T47D (cell line): ENCODE measurements around the gene RPIA.
A peak's percentile ranks its signal among the peaks of the same experiment; 100 is the strongest.

Experiments used
- DNase-seq, 2 experiments: peaks; one replicate each; pipeline versions ENCODE4 v3.0.0 to v3.0.0-alpha.2; 2011 to 2012; ENCODE audit warnings: low read depth in 1 of 2, low spot score in 1 of 2
- JUND ChIP-seq: IDR thresholded peaks from 2 replicates; pipeline ENCODE4 v1.6.1; 2012; ENCODE audit warnings: low read depth
- in situ Hi-C: cut with HindIII; loops from 2 replicates; pipeline ENCODE4 v1.10.0; 2016; ENCODE audit warnings: low sequenced_read_pairs, low pct_unique_long_range_greater_than_20kb

The RPIA gene

DNA sequence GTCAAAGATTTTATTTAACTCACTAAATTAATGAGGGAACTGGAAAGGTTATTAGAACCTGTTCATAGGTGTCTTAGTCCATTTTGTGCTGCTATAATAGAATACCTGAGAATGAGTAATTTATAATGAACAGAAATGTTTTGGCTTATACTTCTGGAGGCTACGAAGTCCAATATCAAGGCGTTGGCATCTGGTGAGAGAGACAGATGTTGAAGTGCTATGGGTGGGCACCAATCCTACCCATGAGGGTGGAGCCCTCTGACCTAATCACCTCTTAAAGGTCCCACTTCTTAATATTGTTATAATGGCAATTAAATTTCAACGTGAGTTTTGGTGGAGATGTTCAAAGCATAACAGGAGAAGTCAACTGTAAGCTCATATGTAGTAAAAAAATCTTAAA, 5.1 kb downstream of the RPIA start:
- TF ChIP-seq JUND: no peak
- no peak for DNase-seq
- in situ Hi-C loops: no loop called here

- in situ Hi-C loops: no loop called here
These were observed 6.0 kb downstream of the RPIA start for GRCh38 chr2:88697370-88698026.

GRCh38 chr2:88698027-88698413, 6.5 kb downstream of the RPIA start:
- in situ Hi-C loops: no loop called here
- DNase-seq: no peak
- no peak for TF ChIP-seq JUND

More at GRCh38 chr2:88697370-88698026, 6.0 kb downstream of the RPIA start:
- no peak for DNase-seq
- no peak for TF ChIP-seq JUND

GRCh38 chr2:88698498-88699233, 7.2 kb downstream of the RPIA start:
- peak in 1 of 2 experiments; percentile 21 for DNase-seq
- no peak for TF ChIP-seq JUND
- in situ Hi-C loops: no loop called here

DNA sequence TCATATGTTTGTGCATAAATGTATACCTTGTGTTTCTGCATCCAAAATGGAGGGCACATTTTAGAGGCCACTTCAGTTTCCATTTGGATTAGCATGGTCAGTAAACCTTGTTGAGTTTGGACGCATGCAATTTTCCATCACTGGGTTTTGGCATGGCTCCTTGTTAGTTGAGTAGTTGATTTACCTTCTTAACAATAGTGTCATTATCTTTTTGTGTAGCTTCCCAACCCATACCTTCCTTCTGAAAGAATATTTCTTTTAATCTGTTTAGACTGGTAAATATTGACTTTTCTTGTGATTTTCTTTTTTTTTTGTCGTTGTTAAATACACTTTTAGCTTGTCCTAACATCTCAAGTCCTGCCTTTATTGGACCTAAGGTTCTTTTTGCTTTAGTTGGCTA, 15.5 kb downstream of the RPIA start:
- DNase-seq: no peak
- in situ Hi-C loops: no loop called here
- TF ChIP-seq JUND: no peak

GRCh38 chr2:88709181-88709631, 17.7 kb downstream of the RPIA start:
- in situ Hi-C loops: no loop called here
- no peak for TF ChIP-seq JUND
- no peak for DNase-seq

GRCh38 chr2:88711289-88711688, 19.8 kb downstream of the RPIA start:
- DNase-seq: no peak
- in situ Hi-C loops: no loop called here
- no peak for TF ChIP-seq JUND

GRCh38 chr2:88711897-88712296, 20.4 kb downstream of the RPIA start:
- in situ Hi-C loops: no loop called here
- peak in 1 of 2 experiments; percentile 24 for DNase-seq
- no peak for TF ChIP-seq JUND

DNA sequence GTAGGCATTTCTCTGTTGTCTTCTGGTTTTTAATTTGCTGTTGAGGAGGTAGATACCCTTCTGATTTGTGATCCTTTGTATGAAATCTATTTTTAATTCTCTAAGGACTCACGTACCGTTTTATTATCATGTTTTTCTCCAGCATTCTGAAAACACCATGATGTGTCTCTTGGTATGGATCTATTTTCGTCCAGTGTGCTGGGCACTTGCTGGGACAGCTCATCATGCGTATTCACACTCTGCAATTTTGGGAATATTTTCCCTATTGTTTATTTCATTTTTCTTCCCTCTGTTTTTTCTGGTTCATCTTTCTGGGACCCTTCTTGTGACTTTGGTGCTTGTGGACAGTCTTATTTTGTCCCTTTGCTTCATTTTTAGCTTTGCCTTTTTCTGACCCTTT, 21.9 kb downstream of the RPIA start:
- in situ Hi-C loops: no loop called here
- no peak for TF ChIP-seq JUND
- DNase-seq: no peak

DNA sequence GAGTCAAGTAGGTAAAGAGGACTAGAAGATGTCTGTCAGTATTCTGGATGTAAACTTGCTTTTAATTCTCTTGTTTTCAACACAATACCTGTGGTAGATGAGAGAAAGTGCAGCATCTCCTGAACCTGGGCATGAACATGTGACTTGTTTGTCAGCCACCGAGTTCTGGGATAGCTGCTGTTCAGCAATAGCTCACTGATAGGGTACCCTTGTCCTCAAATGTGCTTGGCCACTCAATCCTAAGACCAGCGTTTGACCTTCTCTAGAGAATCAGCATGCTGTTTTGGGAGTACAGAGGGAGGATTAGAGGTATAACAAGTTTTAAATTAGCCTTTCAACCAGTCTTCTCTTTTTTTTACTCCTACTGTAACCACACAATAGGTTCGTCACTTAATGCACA, 23.2 kb downstream of the RPIA start:
- no peak for TF ChIP-seq JUND
- in situ Hi-C loops: no loop called here
- DNase-seq: no peak

- DNase-seq: no peak
- in situ Hi-C loops: no loop called here
- TF ChIP-seq JUND: no peak
These were observed 28.9 kb downstream of the RPIA start for GRCh38 chr2:88720399-88720798.

- in situ Hi-C loops: no loop called here
- DNase-seq: no peak
- TF ChIP-seq JUND: no peak
These were observed 29.8 kb downstream of the RPIA start for GRCh38 chr2:88721268-88721667.

DNA sequence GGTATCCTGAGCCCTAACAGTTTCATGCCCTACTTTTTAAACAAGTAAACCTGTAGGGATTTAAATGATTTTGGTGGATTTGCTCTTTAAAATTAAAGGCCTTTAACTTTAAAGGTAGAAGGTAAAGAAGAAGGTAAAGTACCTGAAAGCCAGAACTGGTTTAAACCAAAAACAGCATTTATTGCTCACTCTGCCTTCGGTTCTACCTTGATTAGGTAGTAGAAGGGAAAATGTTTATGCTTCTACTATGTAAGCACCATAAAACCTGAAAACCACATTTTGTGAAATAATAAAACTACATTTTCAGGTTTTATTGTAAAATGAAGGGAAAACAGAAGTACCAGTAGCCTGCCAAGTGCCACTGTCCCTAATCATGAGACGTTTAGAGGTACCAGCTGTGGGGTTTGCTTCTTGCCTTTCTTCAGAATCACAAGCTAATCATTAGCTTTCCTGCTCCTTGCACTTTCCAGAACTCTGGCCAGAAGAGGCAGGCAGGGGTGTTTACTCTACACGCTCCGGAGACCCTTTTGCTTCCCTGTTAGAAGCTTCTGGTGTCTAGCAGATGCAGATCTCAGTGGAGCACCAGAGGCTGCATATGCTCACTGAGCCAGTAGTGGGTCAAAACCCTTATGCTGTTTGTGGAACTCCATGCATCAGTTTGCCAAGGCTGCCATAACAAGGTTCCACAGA, 33.3 kb downstream of the RPIA start:
- in situ Hi-C loops: no loop called here
- no peak for TF ChIP-seq JUND
- DNase-seq: no peak
